H9 (cell line): ENCODE measurements around the gene TPM4. TPM values are rescaled to one million over a fixed set of nuclear protein-coding genes. Genes with fewer than 3 reads are reported as not detected.

ENCODE experiments used
- DNase-seq: peaks from one replicate; pipeline ENCODE4 v3.0.0-alpha.2; 2017
- H2AFZ ChIP-seq: one replicate; pipeline ENCODE4 v1.6.1; 2013; ENCODE audit warnings: mild to moderate bottlenecking, low read length, control low read depth, moderate library complexity
- H2AK5ac ChIP-seq: 2 replicates; pipeline ENCODE4 v1.6.1; 2013; ENCODE audit warnings: low read length, control low read depth, mixed read lengths; ENCODE audit not compliant: insufficient read length
- H2BK120ac ChIP-seq: one replicate; pipeline ENCODE4 v1.6.1; 2013; ENCODE audit warnings: low read depth, mild to moderate bottlenecking, low read length, control low read depth, inconsistent platforms; ENCODE audit not compliant: poor library complexity, severe bottlenecking
- H2BK12ac ChIP-seq: 2 replicates; pipeline ENCODE4 v1.6.1; 2013; ENCODE audit warnings: low read length, control low read depth, mixed read lengths, low read depth; ENCODE audit not compliant: insufficient read length
- H2BK15ac ChIP-seq: 2 replicates; pipeline ENCODE4 v1.6.1; 2013; ENCODE audit warnings: low read depth, low read length, control low read depth
- H2BK20ac ChIP-seq: one replicate; pipeline ENCODE4 v1.6.1; 2013; ENCODE audit warnings: low read depth, mild to moderate bottlenecking, low read length, control low read depth, inconsistent platforms; ENCODE audit not compliant: poor library complexity, severe bottlenecking
- H2BK5ac ChIP-seq: 2 replicates; pipeline ENCODE4 v1.6.1; 2013; ENCODE audit warnings: low read length, control low read depth, mixed read lengths; ENCODE audit not compliant: insufficient read length
- H3K14ac ChIP-seq: 2 replicates; pipeline ENCODE4 v1.6.1; 2013; ENCODE audit warnings: low read length, control low read depth; ENCODE audit not compliant: insufficient read depth
- H3K18ac ChIP-seq: 2 replicates; pipeline ENCODE4 v1.6.1; 2013; ENCODE audit warnings: low read depth, mild to moderate bottlenecking, mixed read lengths, low read length, control low read depth; ENCODE audit not compliant: insufficient read length
- H3K23ac ChIP-seq: 2 replicates; pipeline ENCODE4 v1.6.1; 2013; ENCODE audit warnings: low read length, control low read depth, mixed read lengths, low read depth; ENCODE audit not compliant: insufficient read length
- H3K23me2 ChIP-seq: 2 replicates; pipeline ENCODE4 v1.6.1; 2013; ENCODE audit warnings: low read depth, mild to moderate bottlenecking, mixed read lengths, low read length, control low read depth; ENCODE audit not compliant: insufficient read length, poor library complexity, severe bottlenecking
- H3K27ac ChIP-seq: 2 replicates; pipeline ENCODE4 v1.5.1; 2013; ENCODE audit warnings: low read length, control low read depth, mixed read lengths, low read depth; ENCODE audit not compliant: insufficient read length
- H3K27me3 ChIP-seq: 2 replicates; pipeline ENCODE4 v1.6.1; 2013; ENCODE audit warnings: low read length, control low read depth, inconsistent platforms; ENCODE audit not compliant: insufficient read depth
- H3K4ac ChIP-seq: 2 replicates; pipeline ENCODE4 v1.6.1; 2013; ENCODE audit warnings: low read depth, mild to moderate bottlenecking, control low read depth, inconsistent platforms, low read length, moderate library complexity
- H3K4me1 ChIP-seq: 2 replicates; pipeline ENCODE4 v1.6.1; 2013; ENCODE audit warnings: low read length, control low read depth, inconsistent platforms; ENCODE audit not compliant: insufficient read depth
- H3K4me2 ChIP-seq: 2 replicates; pipeline ENCODE4 v1.6.1; 2013; ENCODE audit warnings: low read length, control low read depth, mixed read lengths; ENCODE audit not compliant: insufficient read length, insufficient read depth
- H3K56ac ChIP-seq: 2 replicates; pipeline ENCODE4 v1.6.1; 2013; ENCODE audit warnings: low read depth, mild to moderate bottlenecking, mixed read lengths, low read length, control low read depth; ENCODE audit not compliant: insufficient read length
- H3K79me1 ChIP-seq: 2 replicates; pipeline ENCODE4 v1.6.1; 2013; ENCODE audit warnings: low read depth, mild to moderate bottlenecking, moderate library complexity, low read length, control low read depth, inconsistent platforms; ENCODE audit not compliant: insufficient read depth, poor library complexity, severe bottlenecking
- H3K79me2 ChIP-seq: 2 replicates; pipeline ENCODE4 v1.6.1; 2013; ENCODE audit warnings: low read length, control low read depth, inconsistent platforms; ENCODE audit not compliant: insufficient read depth
- H3K9ac ChIP-seq: 2 replicates; pipeline ENCODE4 v1.6.1; 2013; ENCODE audit warnings: low read length, control low read depth, mixed read lengths; ENCODE audit not compliant: insufficient read length; ENCODE audit errors: extremely low read depth
- H3K9me3 ChIP-seq: one replicate; pipeline ENCODE4 v1.6.1; 2013; ENCODE audit warnings: low read depth, low read length, inconsistent platforms; ENCODE audit not compliant: control insufficient read depth
- H3T11ph ChIP-seq: one replicate; pipeline ENCODE4 v1.6.1; 2013; ENCODE audit warnings: mild to moderate bottlenecking, low read length, control low read depth, inconsistent platforms
- H4K20me1 ChIP-seq: one replicate; pipeline ENCODE4 v1.6.1; 2013; ENCODE audit not compliant: control insufficient read depth, insufficient read length, insufficient read depth
- H4K5ac ChIP-seq: 2 replicates; pipeline ENCODE4 v1.6.1; 2013; ENCODE audit warnings: low read depth, mild to moderate bottlenecking, mixed read lengths, low read length, control low read depth; ENCODE audit not compliant: insufficient read length
- H4K8ac ChIP-seq: replicated peaks from 2 replicates; pipeline ENCODE4 v1.6.1; 2013; ENCODE audit warnings: low read length, control low read depth, mixed read lengths, low read depth; ENCODE audit not compliant: insufficient read length
- H4K91ac ChIP-seq: 2 replicates; pipeline ENCODE4 v1.6.1; 2013; ENCODE audit warnings: low read depth, mild to moderate bottlenecking, moderate library complexity, mixed read lengths, low read length, control low read depth; ENCODE audit not compliant: insufficient read length
- H3K27ac Mint-ChIP-seq, 3 experiments: 2 replicates in 2 of 3; 3 replicates in 1 of 3; pipeline ENCODE4 v1.8.0; 2020 to 2021; ENCODE audit warnings: mixed read lengths in 3 of 3, mild to moderate bottlenecking in 1 of 3, moderate library complexity in 1 of 3
- H3K27me3 Mint-ChIP-seq: 2 replicates; pipeline ENCODE4 v1.8.0; 2021; ENCODE audit warnings: low read depth, mild to moderate bottlenecking, moderate library complexity, mixed read lengths
- H3K36me3 Mint-ChIP-seq, 3 experiments: 2 replicates in 2 of 3; 3 replicates in 1 of 3; pipeline ENCODE4 v1.8.0; 2020 to 2021; ENCODE audit warnings: low read depth in 3 of 3, mixed read lengths in 3 of 3; ENCODE audit not compliant: insufficient read depth in 1 of 3
- H3K4me1 Mint-ChIP-seq, 2 experiments: 2 replicates each; pipeline ENCODE4 v1.8.0; 2020; ENCODE audit warnings: mixed read lengths in 2 of 2
- H3K4me3 Mint-ChIP-seq, 2 experiments: 2 replicates in 1 of 2; 3 replicates in 1 of 2; pipeline ENCODE4 v1.8.0; 2020 to 2021; ENCODE audit warnings: mild to moderate bottlenecking in 2 of 2, mixed read lengths in 2 of 2, moderate library complexity in 1 of 2
- H3K9me3 Mint-ChIP-seq, 2 experiments: 2 replicates in 1 of 2; 3 replicates in 1 of 2; pipeline ENCODE4 v1.8.0; 2020; ENCODE audit warnings: mild to moderate bottlenecking in 2 of 2, mixed read lengths in 2 of 2, moderate library complexity in 1 of 2
- WGBS: extraction: QIAGEN DNeasy Blood & Tissue Kit; methylation state at CpG from one replicate; pipeline ENCODE4 v1.1.7; 2013; ENCODE audit warnings: missing lambda C conversion rate, low lambda C conversion rate, mixed read lengths; ENCODE audit not compliant: insufficient read length; ENCODE audit errors: extremely low coverage; 5-methylcytosine and 5-hydroxymethylcytosine counted together
- total RNA-seq: library from RNA; stranded (reverse); gene quantifications from 2 replicates; pipeline ENCODE4 v1.2.1, GENCODE V29; 2021
- TF ChIP-seq, protein P1 (sequence below): fragments of 200-600 bp; sonication (generic); conservative IDR thresholded peaks from 3 replicates; pipeline ENCODE4 v1.8.0; 2021; ENCODE audit warnings: antibody characterized with exemption, mild to moderate bottlenecking

The TPM4 gene
- total RNA-seq, 1 experiment from 2014 or later, result 431 TPM

- H4K20me1 ChIP-seq, result no peaks in the 10 kb centered on the region
- H3K14ac ChIP-seq, result no peak overlapping the region
- H3K23me2 ChIP-seq, result peaks cover 3% of the 10 kb centered on the region
- Mint-ChIP-seq H3K27ac (peak overlapping the region; percentile 32 to 54 (median 44); a peak in 3 of 7 replicates), H3K27me3 (no peaks in the 10 kb centered on the region), H3K4me3 (no peak overlapping the region), H3K9me3 (no peaks in the 10 kb centered on the region), H3K4me1 (peaks cover 7 to 17% of the 10 kb centered on the region in 2 experiments), H3K36me3 (peaks cover 11 to 26% (median 22%) of the 10 kb centered on the region in 3 experiments; a peak in 6 of 7 replicates)
- no peak for DNase-seq
- H3K23ac ChIP-seq, result no peak overlapping the region
- no peak overlapping the region for H3K9ac ChIP-seq
- no peak overlapping the region for H2BK5ac ChIP-seq
- no peak overlapping the region for H3K18ac ChIP-seq
- TF ChIP-seq, protein P1, sequence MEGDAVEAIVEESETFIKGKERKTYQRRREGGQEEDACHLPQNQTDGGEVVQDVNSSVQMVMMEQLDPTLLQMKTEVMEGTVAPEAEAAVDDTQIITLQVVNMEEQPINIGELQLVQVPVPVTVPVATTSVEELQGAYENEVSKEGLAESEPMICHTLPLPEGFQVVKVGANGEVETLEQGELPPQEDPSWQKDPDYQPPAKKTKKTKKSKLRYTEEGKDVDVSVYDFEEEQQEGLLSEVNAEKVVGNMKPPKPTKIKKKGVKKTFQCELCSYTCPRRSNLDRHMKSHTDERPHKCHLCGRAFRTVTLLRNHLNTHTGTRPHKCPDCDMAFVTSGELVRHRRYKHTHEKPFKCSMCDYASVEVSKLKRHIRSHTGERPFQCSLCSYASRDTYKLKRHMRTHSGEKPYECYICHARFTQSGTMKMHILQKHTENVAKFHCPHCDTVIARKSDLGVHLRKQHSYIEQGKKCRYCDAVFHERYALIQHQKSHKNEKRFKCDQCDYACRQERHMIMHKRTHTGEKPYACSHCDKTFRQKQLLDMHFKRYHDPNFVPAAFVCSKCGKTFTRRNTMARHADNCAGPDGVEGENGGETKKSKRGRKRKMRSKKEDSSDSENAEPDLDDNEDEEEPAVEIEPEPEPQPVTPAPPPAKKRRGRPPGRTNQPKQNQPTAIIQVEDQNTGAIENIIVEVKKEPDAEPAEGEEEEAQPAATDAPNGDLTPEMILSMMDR, result no peak
- no CpG with 5 or more reads among the region's 3 CpGs for WGBS
- no peaks in the 10 kb centered on the region for H3K79me2 ChIP-seq
- H2BK20ac ChIP-seq, result no peak overlapping the region
- H3K4me1 ChIP-seq, result no peaks in the 10 kb centered on the region
- no peaks in the 10 kb centered on the region for H3K9me3 ChIP-seq
- H3K4me2 ChIP-seq, result no peak overlapping the region
- no peak overlapping the region for H4K8ac ChIP-seq
- H2AK5ac ChIP-seq, result no peak overlapping the region
- no peak overlapping the region for H2BK15ac ChIP-seq
- no peak overlapping the region for H2BK120ac ChIP-seq
- no peak overlapping the region for H4K91ac ChIP-seq
- H2AFZ ChIP-seq, result no peak overlapping the region
- no peak overlapping the region for H3K56ac ChIP-seq
- H3K79me1 ChIP-seq, result no peaks in the 10 kb centered on the region
- H4K5ac ChIP-seq, result no peak overlapping the region
- no peak overlapping the region for H2BK12ac ChIP-seq
- H3K4ac ChIP-seq, result no peak overlapping the region
- H3K27me3 ChIP-seq, result no peaks in the 10 kb centered on the region
- H3T11ph ChIP-seq, result no peak overlapping the region
- no peak overlapping the region for H3K27ac ChIP-seq
Observed at GRCh38 chr19:16106121-16106520, 29.8 kb downstream of the TPM4 start.
